ENCODE measurements around the gene TYW3.

The TYW3 gene

DNA sequence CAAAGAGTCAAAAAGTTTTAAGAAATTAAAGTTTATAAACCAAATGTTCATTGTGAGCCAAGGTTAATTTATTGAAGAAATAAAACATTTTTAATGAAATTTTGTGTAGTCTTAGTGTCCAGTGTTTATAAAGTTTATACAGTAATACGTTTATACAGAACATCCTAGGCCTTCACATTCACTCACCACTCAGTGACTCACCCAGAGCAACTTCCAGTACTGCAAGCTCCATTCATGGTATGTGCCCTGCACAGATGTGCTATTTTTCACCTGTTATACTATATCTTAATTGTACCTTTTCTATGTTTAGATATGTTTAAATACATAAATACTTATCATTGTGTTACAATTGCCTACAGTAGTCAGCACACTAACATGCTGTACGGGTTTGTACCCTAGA is 33.6 kb downstream of the TYW3 start:
- TF ChIP-seq, protein P1, sequence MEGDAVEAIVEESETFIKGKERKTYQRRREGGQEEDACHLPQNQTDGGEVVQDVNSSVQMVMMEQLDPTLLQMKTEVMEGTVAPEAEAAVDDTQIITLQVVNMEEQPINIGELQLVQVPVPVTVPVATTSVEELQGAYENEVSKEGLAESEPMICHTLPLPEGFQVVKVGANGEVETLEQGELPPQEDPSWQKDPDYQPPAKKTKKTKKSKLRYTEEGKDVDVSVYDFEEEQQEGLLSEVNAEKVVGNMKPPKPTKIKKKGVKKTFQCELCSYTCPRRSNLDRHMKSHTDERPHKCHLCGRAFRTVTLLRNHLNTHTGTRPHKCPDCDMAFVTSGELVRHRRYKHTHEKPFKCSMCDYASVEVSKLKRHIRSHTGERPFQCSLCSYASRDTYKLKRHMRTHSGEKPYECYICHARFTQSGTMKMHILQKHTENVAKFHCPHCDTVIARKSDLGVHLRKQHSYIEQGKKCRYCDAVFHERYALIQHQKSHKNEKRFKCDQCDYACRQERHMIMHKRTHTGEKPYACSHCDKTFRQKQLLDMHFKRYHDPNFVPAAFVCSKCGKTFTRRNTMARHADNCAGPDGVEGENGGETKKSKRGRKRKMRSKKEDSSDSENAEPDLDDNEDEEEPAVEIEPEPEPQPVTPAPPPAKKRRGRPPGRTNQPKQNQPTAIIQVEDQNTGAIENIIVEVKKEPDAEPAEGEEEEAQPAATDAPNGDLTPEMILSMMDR (IDR thresholded peaks at IDR 0.05): no peak

DNA sequence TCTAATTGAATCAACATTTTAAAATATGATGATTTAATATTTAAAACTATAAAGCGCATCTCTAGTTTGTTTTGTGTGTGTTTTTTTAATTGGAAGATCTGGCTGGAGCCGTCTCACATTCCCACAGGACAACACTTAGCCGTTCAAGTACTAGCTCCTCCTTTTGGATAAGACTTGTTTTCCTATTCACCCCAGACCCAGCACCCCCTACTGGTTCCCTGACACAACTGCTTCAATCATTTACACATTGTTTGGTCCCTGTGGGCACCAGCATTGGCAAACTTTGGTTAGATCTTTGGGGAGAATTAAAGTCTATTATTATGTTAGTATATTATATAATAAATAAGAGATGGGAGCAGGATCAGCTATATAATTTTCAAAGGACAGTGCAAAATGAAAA is 34.5 kb downstream of the TYW3 start:
- TF ChIP-seq, protein P1 (IDR thresholded peaks at IDR 0.05): peak; percentile 38; the same call in 1 of the 2 replicates

DNA sequence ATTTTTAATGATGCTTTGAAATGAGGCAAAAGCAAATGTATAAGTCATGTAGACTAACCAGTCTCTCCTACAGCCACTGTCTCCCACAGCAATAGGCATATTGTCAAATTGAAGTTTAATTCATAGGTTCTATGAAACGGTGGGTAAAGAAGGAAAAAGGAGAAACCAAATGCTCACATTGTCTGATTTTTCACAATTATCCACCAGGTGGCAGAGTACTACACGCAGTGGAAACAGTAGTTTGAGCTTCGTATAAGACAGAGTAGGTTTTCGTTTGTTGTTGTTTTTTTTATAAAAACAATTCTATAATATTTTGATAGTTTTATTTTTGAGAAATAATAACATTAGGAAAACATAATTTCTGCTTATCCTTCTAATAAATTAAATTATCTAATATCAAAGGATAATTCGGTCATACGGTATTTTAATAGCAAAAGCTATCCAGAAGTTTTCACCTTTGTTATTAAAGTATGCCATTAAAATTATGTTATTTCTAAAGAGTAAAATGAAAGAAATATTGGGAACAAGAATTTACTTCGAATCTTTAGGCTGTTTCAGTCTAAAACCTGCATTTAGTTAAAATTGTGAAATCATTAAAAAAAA is 39.1 kb downstream of the TYW3 start:
- TF ChIP-seq, protein P1 (IDR thresholded peaks at IDR 0.05): peak; percentile 68

DNA sequence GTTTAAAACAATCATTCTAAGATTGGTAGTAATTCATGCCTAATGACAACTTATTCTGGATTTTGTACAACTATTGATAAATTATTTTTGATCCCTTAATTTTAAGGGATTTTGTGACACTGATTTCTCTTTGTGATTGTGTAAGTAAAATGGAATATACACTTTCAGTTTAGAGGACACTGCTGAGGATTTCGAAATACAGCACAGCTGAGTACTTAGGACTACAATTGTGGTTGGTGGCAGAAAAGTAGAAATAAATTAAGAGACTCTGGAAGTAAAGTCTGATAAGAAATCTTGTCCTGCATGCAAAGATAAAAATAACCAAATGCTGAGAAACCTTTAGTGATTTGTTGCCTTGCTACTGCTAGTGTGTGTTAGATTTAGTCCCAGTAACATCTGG is 40.0 kb downstream of the TYW3 start:
- TF ChIP-seq, protein P1 (IDR thresholded peaks at IDR 0.05): no peak

DNA sequence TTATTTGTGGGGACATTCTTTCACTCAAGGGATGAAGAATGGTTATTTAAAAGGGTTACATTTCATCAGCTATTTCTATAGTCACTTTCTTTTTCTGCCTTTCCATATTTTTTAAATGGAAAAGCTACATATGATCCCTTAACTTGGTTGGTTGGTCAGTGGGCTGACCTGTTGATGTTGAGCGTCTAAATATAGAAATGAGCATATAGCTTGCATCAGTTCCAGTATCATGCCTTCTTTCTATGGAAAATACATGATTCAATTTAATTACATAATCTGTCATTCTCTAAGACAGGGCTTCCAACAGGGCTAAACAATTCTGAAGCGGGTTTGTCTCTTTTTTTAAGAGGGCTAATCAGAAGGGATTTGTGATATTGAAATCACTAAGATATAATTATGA is 40.6 kb downstream of the TYW3 start:
- TF ChIP-seq, protein P1 (IDR thresholded peaks at IDR 0.05): no peak

DNA sequence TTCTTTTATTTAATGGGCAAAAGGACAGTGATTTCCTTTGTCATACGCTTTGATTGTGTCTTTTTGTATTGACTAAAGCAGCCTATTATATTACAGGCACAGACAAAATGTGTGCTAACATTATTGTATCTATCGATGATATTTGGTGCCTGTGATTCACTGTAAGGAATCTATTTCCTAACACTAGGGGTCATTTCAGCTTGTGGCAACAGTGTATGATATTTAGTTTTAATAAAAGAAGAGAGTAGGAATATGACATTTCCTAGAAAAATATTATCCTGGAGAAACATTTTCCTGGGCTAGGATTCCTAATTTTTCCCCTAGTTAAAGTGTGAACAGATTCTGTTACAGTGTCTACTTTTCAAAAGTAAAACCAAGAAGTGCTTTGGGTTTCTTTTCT is 42.8 kb downstream of the TYW3 start:
- TF ChIP-seq, protein P1 (IDR thresholded peaks at IDR 0.05): no peak

DNA sequence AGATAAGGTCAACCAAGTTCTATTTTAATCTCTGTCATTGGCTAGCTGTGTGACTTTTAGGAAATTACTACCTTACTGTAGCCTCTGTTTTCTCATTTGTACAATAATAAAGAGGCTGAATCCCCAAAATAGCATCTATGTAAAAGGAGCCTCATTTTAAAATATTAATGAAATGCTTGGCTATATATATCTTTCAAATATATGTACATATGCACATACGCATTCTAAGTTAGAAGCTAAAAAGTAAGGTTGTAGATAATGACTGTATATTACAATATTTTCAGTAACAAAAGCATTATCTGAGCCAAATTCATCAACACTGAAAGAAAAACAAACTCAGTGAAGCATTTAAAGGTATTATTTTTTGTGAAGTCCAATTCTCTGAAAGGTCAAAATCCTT is 44.6 kb downstream of the TYW3 start:
- TF ChIP-seq, protein P1 (IDR thresholded peaks at IDR 0.05): no peak

DNA sequence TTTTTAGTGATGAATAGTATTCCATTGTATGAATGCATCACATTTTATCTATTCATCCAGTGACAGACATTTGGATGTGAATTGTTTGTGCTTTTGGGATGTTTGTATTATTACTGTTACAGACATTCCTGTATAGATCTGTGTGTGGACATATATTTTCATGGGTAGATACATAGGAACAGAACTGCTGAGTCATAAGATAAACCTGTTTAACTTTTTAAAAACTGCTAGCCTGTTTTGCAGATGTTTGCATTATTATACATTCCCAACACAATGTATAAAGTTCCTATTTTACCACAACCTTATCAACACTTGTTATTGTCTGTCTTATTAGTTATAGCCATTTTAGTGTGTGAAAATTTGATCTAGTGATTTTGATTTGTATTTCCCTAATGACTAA is 46.8 kb downstream of the TYW3 start:
- TF ChIP-seq, protein P1 (IDR thresholded peaks at IDR 0.05): no peak
